IPS DF 4.7 (cell line): ENCODE data around the gene AHCYL2.
"Not testable (repeated sequence)": the region's sequence is repeated elsewhere in the genome, so short reads cannot be mapped to it uniquely, and the experiment has no call there.

Source experiments
- DNase-seq: peaks from one replicate; pipeline ENCODE4 v3.0.0-alpha.2; 2013; ENCODE audit warnings: low spot score; ENCODE audit errors: extremely low read depth

Gene AHCYL2

DNA sequence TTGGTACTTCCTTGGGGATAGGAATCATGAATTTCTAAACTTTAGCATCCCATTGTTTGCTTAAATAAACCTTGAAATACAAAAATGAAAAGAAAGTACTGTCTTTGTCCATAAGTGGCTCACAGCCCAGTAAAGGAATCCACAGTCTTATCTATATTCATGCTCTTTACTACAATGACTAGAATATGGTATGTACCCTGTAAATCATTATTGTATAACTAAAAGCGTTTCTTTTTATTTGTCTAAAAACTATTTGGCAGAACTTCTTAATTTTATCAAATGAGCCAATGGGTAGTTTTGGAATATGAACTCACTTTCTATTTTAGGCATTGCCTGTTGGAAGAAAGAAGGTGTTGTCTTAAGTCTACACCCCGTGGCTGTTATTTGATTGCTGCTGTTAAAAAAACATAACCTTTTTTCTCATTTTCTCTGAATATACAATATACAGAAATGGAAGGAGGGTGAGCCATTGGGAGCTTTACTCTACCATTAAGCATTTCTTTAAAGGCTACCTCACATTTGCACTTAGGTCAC, 197.0 kb downstream of the AHCYL2 start:
- no peak for DNase-seq

DNA sequence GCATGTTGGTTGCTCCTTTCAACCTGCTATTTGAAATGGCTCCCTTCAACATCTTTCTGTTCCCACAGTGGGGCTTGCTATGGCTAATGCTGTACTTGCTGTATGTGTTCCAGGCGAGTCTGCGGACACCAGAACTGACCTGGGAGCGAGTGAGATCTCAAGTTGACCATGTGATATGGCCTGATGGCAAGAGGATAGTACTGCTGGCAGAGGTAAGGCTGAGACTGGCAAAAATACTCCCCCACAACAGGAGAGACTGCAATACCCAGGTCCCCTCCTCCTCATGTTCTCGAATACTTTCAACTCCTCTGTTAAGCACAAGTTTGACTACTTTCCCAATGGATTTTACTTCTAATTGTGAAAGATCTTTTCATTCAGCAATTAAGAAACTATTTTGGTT, 197.9 kb downstream of the AHCYL2 start:
- DNase-seq: no peak

DNA sequence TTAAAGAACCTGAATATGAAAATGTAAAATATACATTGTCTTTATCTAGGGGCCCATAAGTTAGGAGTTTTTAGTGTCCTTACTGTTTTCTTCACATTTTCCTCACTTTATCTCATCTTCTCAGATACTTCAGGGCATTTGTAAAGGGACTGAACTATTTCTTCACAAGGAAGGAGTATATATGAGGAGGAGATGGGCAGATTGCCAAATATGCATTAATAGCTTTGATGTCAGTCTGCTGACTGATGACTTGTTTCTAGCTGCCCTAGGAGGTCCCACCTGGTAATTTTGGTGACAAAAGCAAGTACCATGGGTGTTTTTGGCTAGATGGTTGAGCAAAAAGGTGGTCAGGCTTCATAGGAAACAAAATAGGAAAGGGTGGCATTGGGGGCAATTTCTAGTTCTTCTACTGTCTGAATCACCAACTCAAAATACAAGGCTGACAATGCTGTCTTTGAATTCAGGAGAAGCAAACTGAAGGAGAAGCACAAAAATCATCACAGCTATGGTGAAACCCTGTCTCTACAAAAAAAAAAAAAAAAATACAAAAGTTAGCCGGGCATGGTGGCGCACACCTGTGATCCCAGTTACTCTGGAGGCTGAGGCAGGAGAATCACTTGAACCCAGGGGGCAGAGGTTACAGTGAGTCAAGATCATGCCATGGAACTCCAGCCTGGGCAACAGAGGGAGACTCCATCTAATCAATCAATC, 199.0 kb downstream of the AHCYL2 start:
- DNase-seq: no peak

DNA sequence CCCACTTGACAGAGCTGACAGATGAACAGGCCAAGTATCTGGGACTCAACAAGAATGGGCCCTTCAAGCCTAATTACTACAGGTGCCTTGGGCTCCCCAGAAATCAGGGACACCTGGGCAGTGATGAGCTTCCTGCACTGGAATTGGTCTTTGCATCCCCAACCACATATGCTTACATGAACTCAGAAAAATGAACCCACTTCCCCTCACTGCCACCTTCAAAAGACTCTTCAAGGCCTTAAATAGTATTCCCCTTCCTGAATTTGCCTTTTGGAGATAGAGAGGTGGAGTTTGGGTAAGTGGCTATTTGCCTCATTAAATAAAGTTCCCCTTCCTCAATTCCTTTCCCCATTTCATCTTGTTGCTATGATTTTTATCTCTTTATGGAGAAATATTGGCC, 201.7 kb downstream of the AHCYL2 start:
- no peak for DNase-seq

DNA sequence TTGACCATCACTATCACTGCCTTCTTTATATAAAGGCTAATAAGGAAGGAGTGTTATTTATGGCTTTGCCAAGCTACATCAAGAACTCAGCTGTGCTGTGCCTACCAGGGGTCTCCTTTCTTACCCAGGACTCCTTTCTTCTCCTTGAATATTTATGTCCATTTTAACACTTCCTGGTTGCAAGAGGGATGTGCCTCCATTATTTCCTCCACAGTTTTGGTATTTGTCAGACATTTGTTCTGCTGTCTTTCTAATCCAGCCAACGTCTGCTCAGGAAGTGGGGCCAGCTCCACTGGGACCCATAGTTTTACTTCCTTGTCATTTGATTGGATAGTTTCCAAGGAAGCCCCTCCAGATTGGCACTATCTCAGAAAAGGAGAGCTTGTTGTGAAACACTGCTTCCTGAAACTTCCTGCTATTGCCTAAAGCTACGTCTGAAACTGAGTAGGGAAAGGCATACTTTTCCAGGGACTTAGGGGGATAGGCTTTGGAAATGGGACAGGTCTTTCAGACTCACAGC, 202.8 kb downstream of the AHCYL2 start:
- DNase-seq: no peak

DNA sequence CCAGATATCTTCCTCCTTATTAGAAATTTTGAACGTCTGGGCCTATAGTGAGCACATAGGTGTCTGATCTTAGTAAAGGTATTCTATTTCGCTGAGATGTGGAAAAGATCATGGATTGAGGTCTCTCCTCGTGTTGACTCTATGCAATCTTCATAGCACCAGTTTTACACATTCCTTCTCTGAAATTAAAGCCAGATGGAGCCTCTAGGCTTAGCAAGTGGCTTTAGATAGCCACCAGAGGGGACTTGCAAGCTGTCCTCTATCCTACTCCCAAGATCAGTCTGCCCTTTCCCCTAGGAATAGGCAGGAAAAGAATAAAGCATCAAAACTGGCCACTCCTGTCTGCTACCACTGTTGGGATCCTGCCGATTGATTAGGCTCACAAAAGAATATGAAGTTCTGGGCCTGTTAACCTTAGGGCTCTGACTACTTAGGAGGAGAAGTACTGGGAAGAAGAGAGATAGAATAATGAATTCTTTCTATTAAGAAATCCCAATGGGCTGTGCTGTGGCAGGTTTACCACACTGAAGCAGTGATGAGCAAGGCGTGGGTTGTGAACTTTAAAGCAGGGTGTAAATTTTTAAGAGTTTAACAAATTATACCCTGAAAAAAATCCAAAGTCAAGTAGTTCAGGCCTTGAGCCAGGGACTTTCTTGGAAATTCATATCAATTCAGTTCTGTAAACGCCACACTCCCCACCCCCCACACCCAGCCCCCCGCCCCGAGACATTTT, 207.2 kb downstream of the AHCYL2 start:
- no peak for DNase-seq

DNA sequence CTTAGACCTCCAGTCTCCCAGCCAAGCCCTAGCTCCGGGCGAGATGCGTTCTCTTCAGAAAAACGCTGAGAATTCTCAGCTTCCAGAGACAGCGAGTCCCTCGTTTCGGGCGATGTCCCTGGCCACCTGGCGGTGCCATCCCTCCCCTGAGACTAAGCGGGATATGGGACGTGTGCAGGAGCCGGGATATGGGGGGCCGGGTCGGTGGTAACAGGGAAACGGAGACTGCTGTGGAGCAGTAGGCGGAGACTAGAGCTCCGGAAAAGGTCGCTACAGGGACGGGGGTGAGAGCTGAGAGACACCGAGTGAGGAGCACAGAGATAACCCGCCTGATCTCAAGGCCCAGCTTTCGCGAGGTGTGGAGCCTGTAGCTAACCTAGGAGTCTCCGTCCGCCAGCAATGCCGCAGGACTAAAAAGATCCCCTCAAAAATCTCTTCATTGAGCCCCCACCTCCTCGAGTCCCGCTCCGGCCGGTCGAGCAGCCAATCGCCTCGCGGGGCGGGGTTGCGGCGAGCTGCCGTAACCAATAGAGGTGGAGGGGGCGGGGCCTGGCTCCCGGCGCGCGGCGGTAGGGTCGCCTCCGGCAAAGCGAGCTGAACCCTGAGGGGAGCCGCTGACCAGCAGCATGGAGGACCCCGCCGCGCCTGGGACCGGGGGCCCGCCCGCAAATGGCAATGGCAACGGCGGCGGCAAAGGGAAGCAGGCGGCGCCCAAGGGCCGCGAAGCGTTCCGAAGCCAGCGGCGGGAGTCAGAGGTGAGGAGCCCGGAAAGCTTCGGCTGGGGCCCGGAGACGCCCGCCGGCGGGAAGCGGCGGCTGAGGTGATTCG, 209.2 kb downstream of the AHCYL2 start, which contains the start of gene STRIP2:
Gene STRIP2 (plus strand): TSS at position 586 of the 828 bp plus-strand sequence. CDS start 41 bp downstream, at position 627.
- peak; percentile 51 for DNase-seq

DNA sequence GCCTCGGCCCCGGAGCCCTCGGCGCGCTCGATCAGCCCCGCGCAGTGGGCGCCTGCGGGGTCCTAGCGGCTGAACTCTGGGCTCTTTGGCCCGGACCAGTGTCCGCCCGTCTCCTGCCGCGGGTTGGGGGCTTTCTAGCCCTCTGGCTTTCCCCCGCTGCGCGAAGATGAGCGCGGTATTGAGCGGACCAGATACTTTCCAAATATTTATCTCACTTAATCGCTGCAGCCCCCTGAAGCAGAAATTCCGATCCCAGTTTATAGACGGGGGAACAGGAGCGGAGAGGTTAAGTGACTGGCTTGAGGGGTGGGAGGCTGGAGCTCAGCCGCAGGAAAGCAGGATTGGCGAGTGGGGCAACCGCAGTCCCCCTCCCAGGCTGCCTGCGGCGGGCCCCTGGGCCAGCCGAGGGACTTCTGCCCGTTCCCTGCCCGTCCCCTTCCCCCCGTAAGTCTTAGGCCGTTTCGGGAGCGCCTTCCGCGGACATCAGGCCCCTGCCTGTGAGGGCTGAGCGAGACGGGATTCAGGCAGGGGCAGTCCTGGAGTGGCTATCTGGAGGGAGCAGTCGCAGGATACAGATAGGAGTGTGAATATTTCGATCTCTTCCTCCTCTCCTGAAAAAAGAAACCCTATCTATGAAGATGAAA, 210.0 kb downstream of the AHCYL2 start:
- DNase-seq: no peak

DNA sequence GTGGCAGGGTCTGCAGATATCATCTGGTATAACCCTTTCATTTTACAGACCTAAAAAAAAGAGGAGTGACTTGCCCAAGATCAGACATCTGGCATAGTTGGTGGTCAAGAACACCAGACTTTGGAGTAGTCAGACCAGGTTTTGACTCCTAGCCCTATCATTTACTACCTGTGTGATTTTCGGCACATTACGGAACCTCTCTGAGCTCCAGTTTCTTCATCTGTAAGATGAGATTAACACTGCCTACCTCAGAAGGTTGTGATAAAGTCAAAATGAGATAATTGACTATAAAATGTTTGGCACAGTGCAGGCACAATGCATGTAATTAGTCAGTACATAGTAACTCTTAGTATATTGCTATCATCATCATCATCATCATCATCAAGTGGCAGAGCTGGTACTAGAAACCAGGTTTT, 210.6 kb downstream of the AHCYL2 start:
- DNase-seq: no peak

DNA sequence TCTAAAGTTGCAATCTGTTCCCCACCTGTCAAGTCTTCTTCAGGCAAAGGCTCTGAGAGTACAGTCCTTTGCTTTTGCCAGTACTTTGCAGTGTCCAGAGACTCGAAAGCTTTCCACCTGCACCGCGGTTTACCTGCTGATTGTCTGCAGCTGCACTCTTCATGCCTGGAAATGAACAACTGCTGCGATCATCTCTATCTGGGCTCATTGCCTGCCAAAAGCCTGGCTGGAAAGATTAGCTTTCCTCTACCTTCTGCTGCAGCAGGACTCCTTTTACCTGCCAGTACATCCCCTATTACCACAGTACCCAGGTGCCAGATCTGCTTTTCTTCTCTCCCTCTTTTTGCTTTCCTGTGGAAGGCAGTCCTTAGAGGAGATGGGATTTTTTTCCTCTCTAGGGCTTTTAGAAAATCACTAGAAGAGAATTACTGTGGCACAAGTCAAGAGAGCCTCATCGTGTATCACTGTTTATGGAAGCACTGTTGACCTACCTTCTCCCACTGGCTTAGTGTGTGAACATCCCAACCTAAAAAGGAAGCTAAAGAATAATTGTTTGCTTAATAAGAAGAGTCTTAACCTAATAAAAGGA, 211.6 kb downstream of the AHCYL2 start:
- no peak for DNase-seq

DNA sequence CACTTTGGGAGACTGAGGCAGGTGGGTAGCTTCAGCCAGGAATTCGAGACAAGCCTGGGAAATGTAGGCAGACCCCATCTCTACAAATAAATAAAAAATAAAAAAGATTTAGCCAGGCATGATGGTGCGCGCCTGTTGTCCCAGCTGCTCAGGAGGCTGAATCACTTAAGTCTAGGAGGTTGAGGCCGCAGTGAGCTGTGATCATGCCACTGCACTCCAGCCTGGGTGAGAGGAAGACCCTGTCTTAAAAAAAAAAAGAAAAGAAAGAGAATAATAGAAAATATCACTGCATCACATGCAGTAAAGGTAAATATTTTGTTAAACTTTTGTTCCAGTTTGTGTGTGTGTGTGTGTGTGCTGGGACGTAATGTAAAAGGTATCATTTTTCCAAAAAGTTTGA, 212.4 kb downstream of the AHCYL2 start:
- DNase-seq: no peak

DNA sequence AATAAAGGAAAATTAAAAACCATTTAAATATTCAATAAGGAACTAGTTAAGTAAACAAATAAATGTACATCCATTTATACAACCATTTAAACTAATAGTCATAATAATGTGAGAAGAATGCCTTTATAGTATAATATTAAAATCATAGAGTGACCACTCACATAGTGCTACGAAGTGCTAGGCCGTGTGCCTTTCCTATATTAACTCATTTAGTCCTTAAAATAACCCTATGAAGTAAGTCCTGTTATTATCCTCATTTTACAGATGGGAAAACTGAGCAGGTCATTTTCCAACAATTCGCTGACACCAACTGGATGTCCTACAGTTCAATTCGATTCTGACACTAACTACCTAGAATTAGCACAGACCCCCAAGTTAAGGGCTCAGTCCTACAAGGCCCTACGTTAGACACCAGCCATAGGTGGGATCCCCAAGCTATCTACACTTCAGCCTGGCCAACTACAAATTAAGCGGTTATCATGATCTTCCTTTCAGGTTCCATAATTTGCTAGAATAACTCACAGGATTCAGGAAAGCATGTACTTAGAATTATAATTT, 213.5 kb downstream of the AHCYL2 start:
- no peak for DNase-seq

DNA sequence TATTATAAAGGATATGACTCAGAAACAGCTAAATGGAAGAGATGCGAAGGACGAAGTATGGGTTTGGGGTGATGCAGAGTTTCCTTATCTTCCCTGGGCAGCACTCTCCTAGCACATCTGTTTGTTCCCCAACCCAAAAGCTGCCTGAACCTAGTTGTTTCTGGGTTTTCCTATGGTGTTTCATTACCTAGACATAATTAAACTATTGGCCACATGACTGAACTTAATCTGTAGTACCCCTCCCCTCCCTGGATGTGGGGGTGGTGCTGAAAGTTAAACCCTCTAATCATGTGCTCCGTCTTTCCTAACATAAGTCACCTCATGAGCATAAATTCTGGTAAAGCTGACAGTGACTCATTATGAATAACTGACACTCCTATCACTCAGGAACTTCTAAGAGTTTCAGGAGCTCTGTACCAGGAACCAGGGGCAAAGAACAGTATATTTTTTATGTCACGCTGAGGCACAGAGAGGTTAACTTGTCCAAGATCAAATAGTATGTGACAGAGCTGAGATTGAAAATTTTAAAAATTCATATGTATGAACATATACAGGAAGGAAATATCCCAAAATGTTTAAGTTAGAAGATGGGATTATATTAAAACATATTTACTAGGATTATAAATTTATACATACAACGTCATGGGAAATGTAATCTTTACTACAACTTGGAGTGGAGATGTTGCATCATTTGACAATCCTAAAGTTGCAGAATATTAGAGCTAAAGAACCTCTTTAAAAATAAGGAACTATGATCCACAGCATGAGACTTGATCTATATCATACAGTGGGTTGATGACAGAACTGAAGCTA, 214.2 kb downstream of the AHCYL2 start:
- no peak for DNase-seq

DNA sequence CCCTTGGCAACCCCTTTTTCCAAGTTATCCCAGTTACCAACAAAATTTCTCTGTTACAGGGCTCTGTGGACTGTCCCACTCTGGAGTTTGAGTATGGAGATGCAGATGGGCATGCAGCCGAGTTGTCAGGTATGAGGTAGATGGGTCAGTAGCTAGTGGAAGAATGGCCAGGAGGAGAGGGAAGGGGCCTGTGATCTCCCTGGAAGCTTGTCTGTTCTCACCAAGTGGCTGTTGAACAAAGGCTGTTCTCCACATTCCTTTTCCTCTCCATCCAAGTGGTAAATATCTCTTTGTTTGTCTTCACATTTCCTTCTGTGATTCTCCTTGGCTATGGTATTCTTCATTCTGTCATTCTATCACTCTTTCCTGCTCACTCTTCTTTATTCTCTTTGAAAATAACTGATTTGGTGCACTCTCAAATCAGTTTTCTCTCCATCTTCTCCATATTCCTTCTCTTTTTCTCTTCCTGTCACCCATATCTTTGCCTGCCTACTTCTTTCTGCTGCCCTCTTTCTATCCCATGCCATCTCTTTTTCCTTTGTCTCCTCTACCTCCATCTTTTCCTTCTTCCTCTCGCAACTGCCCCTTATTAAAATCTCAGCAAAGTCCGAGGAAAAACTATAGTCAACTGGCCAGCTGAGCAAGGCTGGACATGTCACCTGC, 215.3 kb downstream of the AHCYL2 start:
- no peak for DNase-seq

DNA sequence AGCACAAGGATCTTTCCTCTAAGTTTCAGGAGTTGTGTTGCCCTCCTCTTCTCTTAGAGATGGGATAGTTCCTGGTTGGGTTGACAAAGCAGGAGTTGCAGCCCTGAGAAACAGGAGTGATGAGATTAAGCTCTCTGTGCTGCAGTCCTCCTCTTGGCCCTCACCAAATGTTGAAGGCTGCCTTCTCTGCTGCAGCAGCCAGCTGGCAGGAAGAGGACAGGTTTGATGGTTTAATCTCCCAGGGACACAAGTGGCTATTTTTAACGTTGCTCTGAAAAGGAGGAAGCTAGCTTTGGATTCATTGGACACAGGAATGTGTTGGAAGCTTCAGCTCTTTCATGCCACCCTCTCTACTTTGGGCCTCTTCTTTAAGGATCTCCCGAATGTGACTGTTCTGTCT, 218.8 kb downstream of the AHCYL2 start:
- no peak for DNase-seq

DNA sequence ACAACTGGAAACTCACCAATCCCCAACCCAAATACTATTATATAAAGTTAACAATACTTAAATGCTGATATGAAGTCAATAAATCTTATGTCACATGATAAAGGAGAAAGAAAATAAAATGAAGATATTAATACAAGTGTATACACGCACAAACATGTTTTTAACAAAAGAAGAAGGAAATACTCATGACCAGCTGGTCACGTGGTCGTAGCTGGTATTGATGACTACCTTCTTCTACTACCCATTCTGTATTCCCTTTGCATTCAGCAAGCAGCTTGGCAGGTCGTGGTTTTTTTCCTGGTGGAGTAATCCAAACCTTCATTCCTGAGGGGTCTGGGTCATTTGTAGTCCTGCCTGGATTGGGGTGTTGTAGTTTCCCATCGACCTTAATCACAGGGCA, 219.9 kb downstream of the AHCYL2 start:
- DNase-seq: not testable (repeated sequence)

DNA sequence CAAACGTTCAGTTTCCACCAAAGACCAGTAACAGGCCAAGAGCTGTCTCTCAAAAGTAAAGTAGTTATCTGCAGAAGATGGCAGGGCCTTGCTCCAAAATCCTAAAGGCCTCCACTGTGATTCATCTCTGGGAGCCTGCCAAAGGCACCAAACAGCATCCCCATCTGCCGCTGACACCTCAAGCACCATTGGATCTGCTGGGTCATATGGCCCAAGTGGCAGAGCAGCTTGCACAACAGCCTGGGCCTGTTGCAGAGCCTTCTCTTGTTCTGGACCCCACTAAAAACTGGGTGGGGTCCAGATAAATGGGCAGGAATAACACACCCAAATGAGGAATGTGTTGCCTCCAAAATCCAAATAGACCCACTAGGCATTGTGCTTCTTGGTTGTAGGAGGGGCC, 222.1 kb downstream of the AHCYL2 start:
- not testable (repeated sequence) for DNase-seq

DNA sequence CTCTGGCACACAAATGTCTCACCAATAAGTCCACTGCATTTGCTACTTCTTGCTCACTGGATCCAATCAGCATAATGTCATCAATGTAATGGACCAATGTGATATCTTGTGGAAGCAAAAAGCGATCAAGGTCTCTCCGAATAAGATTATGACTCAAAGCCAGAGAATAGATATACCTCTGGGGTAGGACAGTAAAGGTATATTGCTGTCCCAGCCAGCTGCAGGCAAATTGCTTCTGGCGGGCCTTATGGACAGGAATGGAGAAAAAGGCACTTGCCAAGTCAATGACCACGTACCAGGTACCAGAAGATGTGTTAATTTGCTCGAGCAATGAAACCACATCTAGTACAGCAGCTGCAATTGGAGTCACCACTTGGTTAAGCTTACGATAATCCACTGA, 222.6 kb downstream of the AHCYL2 start:
- not testable (repeated sequence) for DNase-seq

DNA sequence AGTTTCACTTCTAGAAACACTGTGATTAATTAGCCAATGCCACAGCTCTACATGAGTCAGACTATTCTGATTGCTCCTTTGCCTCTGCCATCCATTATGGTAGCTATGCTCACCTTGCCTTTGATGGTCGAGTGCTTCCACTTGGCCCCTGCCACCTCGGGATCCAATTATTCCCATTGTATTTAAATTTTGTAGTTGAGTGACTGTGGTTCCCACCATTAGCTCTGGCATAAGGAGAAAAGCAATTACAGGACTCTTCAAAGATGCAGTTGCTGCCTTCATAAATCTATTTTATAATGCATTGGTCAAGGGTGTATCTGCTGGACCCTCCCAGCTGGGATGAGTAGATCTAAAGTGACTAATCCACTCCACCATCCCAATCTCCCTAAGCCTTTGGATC, 223.8 kb downstream of the AHCYL2 start:
- not testable (repeated sequence) for DNase-seq
